GM21717 (cell line): ENCODE results near the gene UBXN11.

ENCODE experiments used
- ATAC-seq: cut with Tn5 transposase; IDR thresholded peaks from one replicate; pipeline ENCODE4 v1.9.1; 2021; ENCODE audit warnings: mild to moderate bottlenecking, moderate library complexity; ENCODE audit not compliant: unreplicated experiment

The UBXN11 gene

DNA sequence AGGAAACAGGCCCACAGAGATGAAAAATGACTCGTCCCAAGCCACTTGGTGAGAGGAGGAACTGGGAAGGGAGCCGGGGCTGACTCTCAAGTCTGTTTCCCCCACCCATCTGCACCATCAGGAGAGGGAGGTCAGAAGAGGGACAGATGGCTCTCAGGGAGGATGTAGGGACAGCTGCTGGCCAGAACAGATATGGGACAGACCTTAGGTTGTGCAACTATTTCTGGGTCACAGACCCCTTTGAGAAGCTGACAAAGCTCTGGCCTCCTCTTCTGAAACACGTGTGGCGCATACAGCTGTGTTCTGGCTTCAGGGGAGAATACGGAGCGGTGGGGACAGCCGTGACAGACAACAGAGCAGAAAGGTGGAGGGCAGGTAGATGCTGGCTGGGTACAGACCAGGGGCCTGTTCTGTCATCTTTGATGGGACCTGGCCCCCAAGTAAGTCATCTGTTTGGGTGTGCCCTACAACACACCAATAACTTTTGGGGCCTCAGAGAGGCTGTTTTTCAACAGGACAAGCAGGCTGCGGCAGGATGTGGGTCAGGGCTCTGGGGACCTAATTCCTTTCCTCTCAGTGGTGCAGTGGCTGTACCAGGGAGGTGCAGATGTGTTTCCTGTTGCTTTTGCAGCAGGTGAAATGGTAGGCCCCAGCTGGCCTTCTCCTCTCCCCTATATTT is 19.3 kb downstream of the UBXN11 start:
- no peak for ATAC-seq

DNA sequence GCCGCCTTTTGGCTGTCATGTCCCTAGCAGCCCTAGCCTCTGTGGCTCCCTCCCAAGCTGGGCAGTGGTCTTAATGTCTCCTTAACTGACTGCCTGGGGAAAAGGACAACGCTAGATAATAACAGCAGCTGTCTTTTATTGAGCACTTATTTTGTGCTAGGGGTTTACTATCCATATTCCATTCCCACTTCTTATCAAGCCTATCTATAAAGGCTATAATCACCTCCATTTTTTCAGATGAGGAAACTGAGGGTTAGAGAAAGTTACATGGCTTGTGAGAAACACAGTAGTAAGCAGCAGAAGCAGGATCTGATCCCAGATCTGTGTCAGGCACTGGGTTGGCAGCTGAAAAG is 20.4 kb downstream of the UBXN11 start:
- no peak for ATAC-seq

DNA sequence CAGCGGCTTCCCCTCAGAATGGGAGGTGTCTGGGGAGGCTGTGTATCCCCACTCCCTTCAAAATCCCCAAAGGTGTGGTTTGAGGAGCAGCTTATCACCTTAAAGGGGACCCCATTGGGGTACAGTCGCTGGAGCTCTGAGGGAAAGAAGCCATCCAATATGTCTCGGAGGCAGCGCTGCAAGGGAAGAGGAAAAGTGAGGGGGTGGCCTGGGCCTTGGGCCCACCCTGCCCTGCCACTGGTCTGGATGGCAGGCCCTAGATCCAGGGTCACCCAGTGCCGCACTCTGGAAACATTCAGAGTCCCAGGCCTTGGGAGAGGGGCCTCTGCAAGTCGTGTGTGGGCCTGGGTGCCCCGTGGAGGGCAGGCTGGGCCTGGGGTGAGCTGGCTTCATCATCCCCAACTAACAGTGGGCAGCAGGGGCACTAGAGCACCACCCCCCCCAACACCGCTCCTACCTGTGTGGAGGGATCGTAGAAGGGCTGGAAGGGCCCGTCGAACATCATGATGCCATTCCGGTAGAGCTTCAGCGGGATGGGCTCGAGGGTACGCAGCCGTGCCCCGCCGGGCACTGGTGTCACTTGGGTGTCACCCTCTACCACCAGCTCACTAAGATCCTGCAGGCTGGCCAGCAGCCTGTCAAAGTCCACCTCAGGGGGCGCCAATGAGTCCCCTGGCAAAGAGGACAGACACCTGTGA is 20.9 kb downstream of the UBXN11 start:
- no peak for ATAC-seq

DNA sequence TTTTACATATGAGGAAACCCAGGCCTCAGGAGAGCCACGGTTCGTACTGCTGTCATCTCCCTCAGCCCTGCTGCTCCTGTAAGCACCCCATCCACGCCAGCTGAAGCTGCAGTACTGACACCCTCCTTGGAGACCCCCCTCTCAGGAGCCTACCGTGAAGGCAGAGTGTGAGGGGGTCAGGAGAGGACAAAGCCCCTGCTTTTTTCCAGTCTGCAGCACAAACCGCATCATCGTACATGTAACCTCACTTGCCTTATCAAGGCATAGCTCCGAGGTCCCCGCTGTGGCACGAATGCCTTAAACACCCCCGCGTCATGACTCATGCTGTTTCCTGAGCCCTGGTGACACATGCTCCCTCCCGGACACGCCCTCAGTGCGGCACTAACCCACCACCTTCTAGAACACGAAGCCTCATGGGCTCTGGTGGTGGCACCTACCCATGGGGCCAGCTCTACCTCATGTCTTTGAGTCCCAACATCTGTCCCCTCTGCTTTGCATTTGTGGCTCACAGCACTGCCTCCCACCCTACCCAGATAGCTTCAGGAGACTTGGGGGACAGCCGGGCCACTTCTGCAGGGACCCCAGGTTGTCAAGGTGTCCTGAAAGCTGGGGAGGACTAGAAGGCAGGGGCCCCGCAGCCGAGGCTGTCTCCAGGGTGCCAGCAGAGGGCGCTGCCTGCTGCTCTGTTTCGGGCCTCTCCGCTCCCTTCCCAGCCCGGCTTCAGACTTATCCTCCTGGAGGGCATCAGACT is 21.7 kb downstream of the UBXN11 start:
- ATAC-seq: peak; percentile 28

DNA sequence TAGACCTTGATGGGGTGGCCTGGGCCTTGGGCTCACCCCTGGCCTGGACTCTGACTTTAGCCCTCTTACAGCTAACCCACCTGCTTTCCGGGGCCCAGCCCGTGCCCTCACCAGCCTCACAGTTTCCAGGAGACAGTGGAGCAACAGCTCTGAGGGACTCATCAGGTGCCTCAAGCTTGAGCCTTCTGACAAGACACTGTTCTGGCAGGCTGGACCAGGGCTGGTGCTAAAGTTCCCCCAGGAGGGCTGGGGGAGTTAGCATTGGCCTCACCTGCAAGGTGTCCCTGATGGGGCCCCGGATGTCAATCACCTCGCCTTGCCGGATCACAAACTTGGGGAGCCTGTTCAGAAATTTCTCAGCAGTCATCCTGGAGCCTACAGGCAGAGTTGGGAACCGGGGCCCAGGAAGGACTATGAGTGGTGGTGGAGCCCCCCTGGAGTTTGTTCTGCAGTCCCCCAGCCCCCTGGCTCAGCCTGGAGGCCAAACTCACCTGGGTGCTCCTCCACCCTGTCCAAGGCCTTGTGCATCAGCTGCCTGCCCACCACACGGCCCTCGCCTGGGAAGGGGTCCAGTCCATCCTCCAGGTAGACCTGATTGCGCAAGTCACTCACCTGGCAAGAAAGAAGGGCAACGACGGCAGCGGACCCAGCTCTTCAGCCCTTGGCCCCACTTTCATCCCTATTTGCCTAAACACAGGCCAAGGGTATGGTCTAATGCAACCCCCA is 22.4 kb downstream of the UBXN11 start:
- no peak for ATAC-seq

DNA sequence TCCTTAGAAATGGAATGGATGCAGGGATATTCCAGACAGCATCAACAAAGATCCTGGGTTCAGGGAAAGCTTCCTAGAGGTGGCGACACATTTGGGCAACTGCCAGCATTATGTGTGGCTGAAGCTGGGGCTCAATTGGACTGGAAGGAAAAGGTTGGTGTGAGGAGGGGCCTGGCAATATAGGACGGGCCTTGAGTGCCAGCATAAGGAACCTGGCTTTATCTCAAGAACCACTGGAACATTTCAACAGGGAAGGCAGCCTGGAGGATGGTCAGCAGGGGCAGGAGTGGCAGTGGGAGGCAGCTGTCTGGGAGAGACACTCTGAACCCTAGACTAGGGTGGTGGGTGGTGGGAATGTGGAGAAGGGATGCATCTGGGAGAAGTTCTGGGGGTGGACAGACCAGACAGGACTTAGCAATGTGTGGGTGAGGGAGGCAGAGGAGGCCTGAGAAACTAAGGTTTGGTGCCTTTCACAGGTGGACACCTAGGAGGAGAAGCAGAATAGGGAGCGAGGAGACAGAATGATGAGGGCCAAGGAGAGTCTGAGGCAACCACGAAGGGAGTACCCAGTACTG is 23.1 kb downstream of the UBXN11 start:
- no peak for ATAC-seq

DNA sequence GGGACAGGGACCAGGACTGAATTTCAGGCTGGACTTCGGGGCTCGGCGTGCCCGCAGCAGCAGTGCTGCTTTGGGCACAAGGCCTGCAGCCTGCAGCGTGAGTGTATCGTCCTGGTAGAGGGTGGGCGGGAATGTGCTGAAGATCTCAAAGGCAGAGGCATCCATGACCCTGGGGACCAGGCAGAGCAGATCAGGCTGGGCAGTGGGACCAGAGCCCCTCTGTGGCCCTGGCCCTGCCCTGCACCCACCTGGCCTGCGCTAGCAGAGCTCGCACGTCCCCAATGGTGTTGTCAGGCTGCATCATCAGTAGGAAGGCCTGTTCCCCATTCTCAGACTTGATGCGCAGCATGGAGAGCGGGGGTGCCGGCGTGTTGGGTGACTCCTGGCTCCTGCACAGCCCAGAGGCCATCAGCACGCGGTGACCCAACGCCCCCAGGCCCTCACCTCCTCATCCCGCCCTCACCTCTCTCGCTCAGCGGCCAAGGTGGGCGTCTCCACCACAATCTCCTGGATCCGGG is 24.0 kb downstream of the UBXN11 start:
- no peak for ATAC-seq

DNA sequence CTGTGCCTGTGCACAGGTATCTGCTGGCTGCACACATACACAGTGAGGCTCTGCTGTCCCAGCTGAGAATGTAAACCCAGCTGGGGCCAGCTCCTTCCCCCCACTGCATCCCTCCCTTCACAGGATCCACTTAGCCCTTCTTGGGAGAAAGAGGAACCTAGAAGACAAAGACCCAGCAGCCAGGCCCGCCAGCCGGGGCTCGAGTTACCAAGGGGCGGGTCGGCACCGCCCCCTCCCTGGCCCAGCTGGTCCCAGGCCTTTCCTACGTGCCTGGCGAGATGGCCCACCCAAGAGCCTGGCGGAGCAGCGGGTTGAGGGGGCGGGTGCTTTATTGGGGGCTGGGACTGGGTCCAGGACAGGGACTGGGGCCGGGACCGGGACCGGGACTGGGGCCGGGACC is 24.5 kb downstream of the UBXN11 start:
- ATAC-seq: no peak

DNA sequence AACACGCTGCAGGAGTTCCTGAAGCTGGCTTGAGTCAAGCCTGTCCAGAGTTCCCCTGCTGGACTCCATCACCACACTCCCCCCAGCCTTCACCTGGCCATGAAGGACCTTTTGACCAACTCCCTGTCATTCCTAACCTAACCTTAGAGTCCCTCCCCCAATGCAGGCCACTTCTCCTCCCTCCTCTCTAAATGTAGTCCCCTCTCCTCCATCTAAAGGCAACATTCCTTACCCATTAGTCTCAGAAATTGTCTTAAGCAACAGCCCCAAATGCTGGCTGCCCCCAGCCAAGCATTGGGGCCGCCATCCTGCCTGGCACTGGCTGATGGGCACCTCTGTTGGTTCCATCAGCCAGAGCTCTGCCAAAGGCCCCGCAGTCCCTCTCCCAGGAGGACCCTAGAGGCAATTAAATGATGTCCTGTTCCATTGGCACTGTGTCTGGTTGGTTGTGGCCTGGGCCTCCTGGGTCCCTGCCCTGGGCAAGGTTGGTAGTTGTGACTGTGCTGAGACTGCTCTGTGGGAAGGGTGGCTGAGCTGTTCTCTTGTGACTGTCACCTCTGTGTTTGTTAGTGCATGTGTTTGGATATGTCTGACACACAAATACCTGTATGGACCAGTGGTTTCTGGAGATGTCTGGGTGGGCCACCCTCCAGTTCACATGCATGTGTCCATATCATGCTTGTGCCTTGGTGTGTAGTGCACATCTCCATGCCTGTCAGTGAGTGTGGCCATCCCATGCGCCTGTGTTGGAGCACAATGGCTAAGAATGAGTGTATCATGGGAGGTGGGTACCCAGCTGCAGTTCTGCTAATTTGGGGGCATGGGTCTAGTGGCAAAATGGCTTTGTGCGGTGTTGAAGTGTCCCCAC is 25.1 kb downstream of the UBXN11 start:
- ATAC-seq: no peak

DNA sequence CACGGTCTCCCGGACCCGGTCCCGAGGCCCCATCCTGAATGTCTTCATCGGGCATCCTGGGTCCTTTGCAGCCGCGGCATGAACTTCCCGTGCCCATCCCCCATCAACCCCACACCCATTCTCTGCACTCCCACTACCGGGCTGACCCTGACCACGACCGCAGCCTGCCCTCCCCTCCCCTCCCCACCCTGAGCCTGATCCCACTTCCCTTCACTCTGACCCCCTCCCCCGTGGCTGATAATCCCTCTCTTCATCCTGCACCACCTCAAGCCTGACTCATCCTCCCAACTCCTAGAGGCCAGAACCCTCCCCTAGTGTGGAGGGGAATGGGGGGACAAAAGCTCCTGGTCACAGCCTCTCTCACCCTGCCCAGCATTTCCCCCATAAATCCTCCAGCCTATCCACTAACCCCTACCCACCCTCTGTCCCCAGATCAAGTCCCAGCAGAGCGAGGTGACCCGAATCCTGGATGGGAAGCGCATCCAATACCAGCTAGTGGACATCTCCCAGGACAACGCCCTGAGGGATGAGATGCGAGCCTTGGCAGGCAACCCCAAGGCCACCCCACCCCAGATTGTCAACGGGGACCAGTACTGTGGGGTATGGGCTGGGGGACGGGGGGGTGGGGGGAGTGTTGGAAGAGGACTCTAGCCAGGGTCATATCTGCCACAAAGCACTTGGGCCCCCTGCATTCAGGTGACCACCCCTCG is 25.9 kb downstream of the UBXN11 start:
- ATAC-seq: no peak

DNA sequence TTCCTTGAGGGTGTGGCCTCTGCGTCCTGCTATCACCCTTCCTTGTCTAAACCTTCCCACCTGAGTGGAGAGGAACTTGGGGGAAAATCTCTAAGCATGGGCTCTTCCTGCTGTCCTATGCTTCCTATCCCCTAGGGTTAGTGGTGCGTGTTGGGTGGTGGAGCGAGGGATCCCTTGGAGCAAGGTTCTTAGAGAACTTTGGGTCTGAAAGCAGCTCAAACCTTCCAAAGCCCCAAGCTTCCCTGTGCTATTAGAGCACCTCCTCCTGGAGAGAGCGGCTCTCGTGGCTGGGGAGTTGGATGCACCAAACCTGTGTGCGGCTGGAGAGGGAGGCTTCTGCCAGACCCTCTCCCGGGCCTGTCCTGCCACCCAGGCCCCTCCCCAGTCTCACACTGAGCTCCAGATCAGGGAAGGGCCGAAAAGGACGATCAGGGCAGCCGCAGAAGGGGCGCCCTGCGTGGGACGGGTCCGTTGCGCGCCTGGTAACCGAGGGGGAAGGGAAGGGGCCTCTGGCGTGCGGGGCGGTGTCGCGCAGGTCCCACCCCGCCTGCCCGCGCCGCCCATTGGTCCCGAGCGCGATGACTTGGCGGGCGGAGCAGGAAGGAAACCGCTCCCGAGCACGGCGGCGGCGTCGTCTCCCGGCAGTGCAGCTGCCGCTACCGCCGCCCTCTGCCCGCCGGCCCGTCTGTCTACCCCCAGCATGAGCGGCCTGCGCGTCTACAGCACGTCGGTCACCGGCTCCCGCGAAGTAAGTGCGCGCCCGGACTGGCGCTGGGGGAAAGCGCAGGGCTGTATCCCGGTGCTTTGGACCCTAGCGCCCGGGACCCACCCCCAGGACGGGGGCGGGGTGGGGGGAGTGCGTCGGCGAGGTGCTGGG is 26.7 kb downstream of the UBXN11 start, which contains the start of gene SH3BGRL3:
TSS of gene SH3BGRL3 (plus strand) at position 631 of the 877 bp plus-strand sequence. CDS start at position 701, 70 bp downstream.
- ATAC-seq: peak; percentile 51

DNA sequence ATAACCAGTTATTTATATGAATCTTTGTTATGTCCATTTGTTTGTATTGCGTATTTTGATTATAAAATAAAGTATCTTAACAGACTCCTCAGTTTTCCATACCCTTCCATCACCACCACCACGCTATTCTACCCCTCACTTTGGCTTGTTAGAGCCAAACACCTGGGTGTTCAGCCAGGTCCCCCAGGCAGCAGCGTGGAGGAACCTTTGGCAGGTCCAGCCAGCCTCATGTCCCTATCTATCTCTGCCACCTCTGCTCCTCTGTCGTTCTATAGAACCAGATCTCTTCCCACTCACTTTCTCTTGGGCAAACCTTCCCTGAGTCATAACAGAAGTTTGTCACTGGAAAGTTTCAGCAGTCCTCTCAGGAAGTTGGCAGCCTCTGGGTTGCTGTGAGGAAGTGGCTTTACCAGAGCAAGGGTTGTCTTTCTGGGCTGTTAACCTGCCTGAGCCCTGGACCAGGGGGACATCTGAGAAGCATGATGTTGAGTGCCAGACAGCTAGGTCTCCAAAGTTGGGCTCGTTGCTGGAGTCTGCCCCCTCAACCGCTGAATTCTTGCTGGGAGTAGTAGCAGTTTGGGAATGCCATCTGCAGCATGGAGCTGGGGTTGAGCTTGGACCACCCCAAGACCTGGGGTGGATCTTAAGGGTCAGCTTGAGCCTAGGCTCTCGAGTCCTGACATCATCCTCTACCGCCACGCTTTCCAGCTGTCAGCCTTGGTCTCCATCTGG is 27.5 kb downstream of the UBXN11 start:
- ATAC-seq: no peak

DNA sequence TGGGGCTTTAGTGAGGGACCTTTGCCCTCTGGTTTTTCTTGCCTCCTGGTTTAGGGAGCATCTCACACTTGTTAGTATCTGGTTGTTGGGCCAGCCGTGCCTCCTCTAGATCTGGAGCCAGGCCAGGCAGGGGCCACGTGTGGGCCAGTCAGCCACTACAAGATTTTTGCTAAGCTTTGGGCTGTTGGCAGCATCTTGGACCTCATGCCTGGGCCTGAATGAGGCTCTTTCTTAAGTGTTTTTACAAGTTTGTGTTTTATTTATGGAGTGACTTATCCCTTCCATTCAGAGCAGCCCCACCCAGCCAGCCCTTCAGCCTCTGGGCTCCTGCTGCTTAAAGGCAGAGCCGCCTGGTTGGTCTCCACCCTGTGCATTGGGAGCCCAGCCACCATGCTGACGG is 28.1 kb downstream of the UBXN11 start:
- no peak for ATAC-seq

DNA sequence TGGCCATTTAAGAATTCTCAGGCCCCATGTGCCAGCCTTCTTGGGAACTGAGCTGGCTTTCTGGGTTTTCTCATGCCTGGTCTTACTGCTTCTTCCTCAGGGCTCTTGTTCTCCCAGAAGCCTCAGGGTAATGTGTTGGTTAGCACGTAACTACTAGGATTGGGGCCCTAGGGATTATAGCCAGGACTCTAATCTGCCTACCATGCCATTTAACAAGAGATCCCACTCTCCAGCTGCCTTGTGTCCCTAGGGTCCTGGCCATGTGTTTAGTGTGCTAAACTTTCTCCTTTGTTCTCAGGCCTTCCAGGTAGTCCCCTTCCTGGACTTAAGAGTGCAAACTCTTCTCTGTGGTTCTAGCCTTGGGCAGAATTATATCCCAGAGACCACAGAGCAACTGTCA is 28.7 kb downstream of the UBXN11 start:
- ATAC-seq: no peak

DNA sequence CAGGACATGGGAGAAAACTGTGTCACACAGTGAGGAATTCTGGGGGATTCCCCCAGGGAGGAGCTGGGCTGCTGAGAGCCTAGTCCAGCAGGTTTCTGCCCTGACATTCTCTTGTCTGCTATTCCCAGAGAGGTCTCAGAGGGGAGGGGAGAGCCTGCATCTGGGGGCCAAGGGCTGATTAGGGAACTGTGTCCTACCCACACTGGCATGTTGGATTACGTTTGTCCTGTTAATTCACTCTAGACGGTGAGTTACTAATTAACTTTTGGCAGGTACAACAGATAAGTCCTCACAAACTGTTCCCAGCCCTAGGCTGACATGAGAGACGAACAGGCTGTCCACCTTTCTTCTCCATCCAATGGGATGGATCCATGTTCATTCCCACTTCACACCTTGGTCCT is 29.2 kb downstream of the UBXN11 start:
- ATAC-seq: no peak

DNA sequence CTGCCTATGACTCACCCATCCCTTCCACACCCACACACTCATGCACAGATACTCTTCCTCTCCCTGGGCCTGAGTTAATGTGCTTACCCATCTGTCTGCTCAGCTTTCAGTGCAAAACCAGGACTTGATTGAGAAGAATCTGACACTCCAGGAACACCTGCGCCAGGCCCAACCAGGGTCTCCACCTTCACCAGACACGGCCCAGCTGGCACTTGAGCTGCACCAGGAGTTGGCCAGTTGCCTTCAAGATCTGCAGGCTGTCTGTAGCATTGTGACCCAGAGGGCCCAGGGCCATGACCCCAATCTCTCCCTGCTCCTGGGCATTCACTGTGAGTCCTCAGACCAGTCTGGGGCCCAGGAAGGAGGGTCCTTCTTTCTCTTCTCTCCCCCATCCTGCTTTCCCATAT is 30.0 kb downstream of the UBXN11 start:
- ATAC-seq: no peak

DNA sequence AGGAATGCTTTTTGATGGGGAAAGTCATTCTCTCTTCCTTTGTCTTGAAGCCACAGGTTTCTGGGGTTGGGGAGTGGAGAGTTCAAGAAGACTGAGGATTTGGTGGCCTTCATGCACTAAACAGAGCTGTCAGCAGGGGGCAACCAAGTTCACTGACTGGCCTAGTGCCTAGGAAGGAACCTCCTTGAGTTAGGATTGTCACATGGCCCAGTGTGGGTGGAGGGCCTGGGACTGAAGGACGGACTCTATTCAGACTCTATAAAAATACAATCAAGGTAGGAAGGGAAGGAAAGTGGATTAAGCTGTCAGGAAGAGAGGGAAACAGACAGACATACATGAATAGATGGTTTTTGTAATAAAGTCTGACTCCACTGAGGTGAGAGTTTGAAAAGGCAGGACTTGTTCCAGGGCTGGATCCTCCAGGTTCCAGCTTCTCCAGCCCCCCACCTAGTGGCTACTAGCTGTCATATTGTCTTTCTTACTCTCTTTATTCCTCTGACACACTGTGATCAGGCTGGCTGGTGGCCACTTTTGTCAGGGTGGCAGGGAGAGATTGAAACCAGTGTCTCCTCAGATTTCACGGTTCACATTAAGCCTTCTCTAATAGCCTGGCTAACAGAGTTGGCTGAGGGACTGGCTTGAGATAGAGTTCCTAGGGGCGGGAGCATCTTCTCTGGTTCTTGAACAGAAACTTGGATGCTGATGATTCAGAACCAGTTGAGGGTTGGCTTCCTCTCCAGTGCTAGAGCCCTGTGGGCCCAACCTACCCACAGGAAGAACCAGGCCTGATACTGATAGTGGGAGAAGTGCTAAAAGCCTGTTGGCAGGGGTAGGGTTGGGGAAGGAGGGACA is 30.6 kb downstream of the UBXN11 start:
- no peak for ATAC-seq
